ENCODE data around the gene CDK7. TPM values are rescaled to one million over a fixed set of nuclear protein-coding genes. Genes with fewer than 3 reads are reported as not detected.

The CDK7 gene
- total and polyA plus RNA-seq, 9 of the 15 experiments (the other 6 are each of a cell fraction or from before 2014, with no cell fraction given), result 41.7 to 143 (median 65.3) TPM

GRCh38 chr5:69187342-69187741 lies 47.3 kb upstream of the CDK7 start:
- no peak for TF ChIP-seq TEAD1 (CRISPR knock-in tag; IDR thresholded peaks at IDR 0.05)
- peak; percentile 49; the same call in 1 of the 2 replicates for TF ChIP-seq CBFA2T2 (conservative IDR thresholded peaks at IDR 0.05)
- peak; percentile 63; the same call in 1 of the 2 replicates for TF ChIP-seq TEAD4 (IDR thresholded peaks at IDR 0.05; ENCODE audit: low read length)
- no peak for TF ChIP-seq TEAD4 (CRISPR knock-in tag; IDR thresholded peaks at IDR 0.05; ENCODE audit: borderline replicate concordance)
- TF ChIP-seq NFRKB (IDR thresholded peaks at IDR 0.05; ENCODE audit: low read depth), result no peak
- peak; percentile 68 for TF ChIP-seq NCOR1 (IDR thresholded peaks at IDR 0.05)
- TF ChIP-seq NFE2L1 (tag; IDR thresholded peaks at IDR 0.05; ENCODE audit: borderline replicate concordance, low read depth), result no peak
- TF ChIP-seq TAL1 (IDR thresholded peaks at IDR 0.05), result peak; percentile 63
- TF ChIP-seq CBFA2T3 (IDR thresholded peaks at IDR 0.05), result peak; percentile 78
- TF ChIP-seq NR2C1 (IDR thresholded peaks at IDR 0.05), result no peak
- TF ChIP-seq NR2C1 (tag; IDR thresholded peaks at IDR 0.05), result no peak
- peak; percentile 69 for TF ChIP-seq ARID1B (IDR thresholded peaks at IDR 0.05)
- no peak for TF ChIP-seq MEIS2 (IDR thresholded peaks at IDR 0.05; ENCODE audit: partially characterized antibody)
- TF ChIP-seq TCF3 (CRISPR knock-in tag; IDR thresholded peaks at IDR 0.05), result peak; percentile 76
- DNase-seq (ENCODE audit: extremely low read depth in 1 of 4, low spot score in 3 of 4), result peak in 2 of 4 experiments; percentile 22 to 50
- Histone ChIP-seq H3K27ac (ENCODE audit: extremely low read depth, low read depth, low read length) (no peak overlapping the region), H4K20me1 (replicated peaks; ENCODE audit: control insufficient read depth, insufficient read depth, low read length) (no peaks in the 10 kb centered on the region), H3K4me3 (no peak overlapping the region), H2AFZ (ENCODE audit: low read depth, low read length) (no peak overlapping the region), H3K4me2 (ENCODE audit: insufficient read depth, low read length) (peak overlapping the region; percentile 35; the same call in 1 of the 2 replicates), H3K36me3 (ENCODE audit: control insufficient read depth, insufficient read depth, low read length) (peaks cover 7% of the 10 kb centered on the region; the same call in 1 of the 3 replicates), H3K9me1 (ENCODE audit: control insufficient read depth, insufficient read depth, low read length) (no peaks in the 10 kb centered on the region), H3K79me2 (ENCODE audit: control insufficient read depth, insufficient read depth, low read length) (peaks cover 23% of the 10 kb centered on the region), H3K27me3 (ENCODE audit: control insufficient read depth in 2 of 2, insufficient read depth in 2 of 2, low read length in 2 of 2) (no peaks in the 10 kb centered on the region), H3K4me1 (replicated peaks in 1 of 2; ENCODE audit: control insufficient read depth in 2 of 2, insufficient read depth in 2 of 2, low read length in 2 of 2) (peaks cover 7 to 8% of the 10 kb centered on the region in 2 experiments; a peak in 4 of 5 replicates), H3K9ac (ENCODE audit: insufficient read depth in 1 of 2, low read depth in 2 of 2, low read length in 2 of 2) (no peak overlapping the region; a peak in 1 of 4 replicates), H3K9me3 (replicated peaks; ENCODE audit: control insufficient read depth, insufficient read depth, low read depth, low read length) (no peaks in the 10 kb centered on the region)
- ChIA-PET POLR2A (interaction anchor here (0.6 kb wide), 1 partner anchor 74 kb away, joined by 3 read pairs; no protein-coding TSS in a partner anchor), CTCF (ENCODE audit: low intra/inter-chr PET ratio) (no interaction called here)
- peak; percentile 48 for FAIRE-seq
- ATAC-seq, result no peak
- in situ Hi-C loops (cut with MboI), result no loop called here
- WGBS (ENCODE audit: insufficient coverage, low coverage, missing lambda C conversion rate), result 0% methylated on average over 2 of the region's 2 CpGs
- BruUV-seq (replicated peaks), result no TSS peak
- intact Hi-C loops (cut with micrococcal nuclease), result no loop called here

Data from K562 (cell line).